ENCODE data around the gene POLA1. TPM values are rescaled to one million over a fixed set of nuclear protein-coding genes. Genes with fewer than 3 reads are reported as not detected.

The POLA1 gene
- total RNA-seq, 1 donor from 2014 or later: 7.4 TPM

Other genes starting within 250 kb of the POLA1 start
- gene PDK3, start 228.6 kb upstream of the POLA1 start, total RNA-seq: 5.3 and 5.8 TPM in 2 replicates
- under 0.01 and 0.13 TPM in 2 replicates for gene PCYT1B, start 46.6 kb upstream of the POLA1 start, total RNA-seq